Activated T-helper 1 cell treated with Interleukin-2 at 50 U/mL for 16 hours (primary cell): ENCODE measurements around the gene ZMAT3.
"Not testable (repeated sequence)": the region's sequence is repeated elsewhere in the genome, so short reads cannot be mapped to it uniquely, and the experiment has no call there.

Source experiments
- DNase-seq: peaks from one replicate; pipeline ENCODE4 v3.0.0-alpha.2; 2020; ENCODE audit warnings: low read depth

The ZMAT3 gene

DNA sequence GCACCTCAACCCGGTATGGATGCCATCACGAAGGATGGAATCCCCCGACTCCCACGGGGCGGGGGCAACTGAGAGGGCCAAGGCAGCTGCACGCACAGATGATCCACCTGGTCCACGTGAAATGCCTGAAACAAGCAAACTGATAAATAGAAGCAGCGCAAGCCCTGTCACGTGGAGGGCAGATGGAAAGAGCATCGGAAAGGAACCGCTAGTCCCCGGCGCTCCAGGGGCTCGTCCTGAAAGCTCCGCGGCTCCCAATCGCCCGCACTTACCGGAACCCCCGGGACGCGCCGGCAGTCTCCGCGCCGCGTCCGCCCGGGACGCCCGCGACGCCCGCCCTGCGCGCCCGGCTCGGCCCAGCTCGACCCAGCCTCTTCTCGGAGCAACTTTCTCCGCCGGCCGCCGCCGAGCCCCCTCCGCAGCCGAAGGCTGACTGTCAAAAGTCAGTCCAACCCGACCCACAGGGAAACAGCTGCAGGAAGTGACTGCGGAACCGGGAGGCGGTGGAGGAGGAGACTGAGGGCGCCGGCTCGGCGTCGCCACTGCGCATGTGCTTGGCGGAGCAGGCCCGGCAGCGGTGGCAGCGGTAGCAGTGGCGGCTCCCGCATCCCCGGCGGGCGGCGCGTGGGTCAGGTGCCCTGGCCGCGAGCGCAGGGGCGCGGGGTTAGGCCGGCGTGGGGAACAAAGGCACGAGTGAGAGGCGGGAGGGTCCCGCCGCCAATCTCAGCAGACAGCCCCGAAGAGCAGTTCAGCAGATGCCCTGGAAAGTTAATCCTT, at the start of gene ZMAT3:
Gene ZMAT3 (minus strand): TSS at position 487 of the 777 bp plus-strand sequence. CDS start 4,057 bp downstream, outside the sequence.
- DNase-seq: peak; percentile 76

DNA sequence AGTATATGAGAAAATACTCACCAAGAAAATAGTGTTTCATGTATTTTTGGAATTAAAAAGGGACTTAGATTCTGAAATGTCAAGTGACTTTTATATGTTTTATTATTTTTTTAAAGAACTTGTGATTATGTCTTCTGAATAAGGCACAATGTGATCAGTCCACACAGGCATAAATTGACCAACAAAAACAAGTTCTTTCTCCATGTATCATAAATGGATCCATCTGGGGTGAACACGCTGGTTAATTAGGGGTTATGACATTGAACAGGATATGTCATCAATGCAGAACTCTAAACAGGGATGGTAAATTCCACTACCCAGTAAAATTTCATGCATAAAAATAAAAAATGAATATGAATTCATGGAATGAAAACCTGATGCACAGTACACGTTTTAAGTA, 45.2 kb upstream of the ZMAT3 start:
- no peak for DNase-seq

DNA sequence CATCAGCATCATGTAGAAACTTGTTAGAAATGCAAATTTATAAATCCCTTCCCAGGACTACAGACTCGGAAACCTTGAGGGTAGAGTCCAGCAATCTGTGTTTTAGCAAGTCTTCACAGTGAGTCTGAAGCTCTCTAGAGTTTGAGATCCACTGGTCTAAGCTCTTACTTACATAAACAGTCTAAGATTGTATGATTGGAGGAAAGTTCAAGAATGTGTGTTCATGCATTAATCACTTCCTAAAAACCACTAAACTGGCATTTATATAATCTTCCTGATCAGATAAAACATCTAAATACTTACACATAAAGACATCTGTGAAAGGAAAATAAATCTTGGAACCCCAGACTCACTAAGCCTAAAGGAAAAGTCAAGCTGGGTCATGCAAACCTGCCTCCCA, 43.8 kb upstream of the ZMAT3 start:
- not testable (repeated sequence) for DNase-seq

DNA sequence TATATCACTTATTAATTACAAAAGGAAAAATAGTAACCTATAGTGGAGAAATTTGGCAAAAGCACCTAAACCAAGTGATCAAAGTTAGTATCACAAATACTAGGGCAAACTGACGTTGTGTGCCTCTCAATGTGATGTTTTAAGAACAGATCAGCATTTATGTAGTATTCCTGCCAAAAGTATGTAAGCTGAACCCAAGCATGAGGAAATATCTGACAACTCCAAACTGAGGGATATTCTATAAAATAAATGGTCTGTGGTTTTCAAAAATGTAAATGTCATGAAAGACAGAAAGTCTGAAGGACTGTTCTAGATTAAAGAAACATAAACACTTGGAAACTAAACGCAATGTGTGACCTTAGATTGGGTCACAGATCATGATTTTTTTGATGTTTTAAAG, 42.3 kb upstream of the ZMAT3 start:
- DNase-seq: no peak

DNA sequence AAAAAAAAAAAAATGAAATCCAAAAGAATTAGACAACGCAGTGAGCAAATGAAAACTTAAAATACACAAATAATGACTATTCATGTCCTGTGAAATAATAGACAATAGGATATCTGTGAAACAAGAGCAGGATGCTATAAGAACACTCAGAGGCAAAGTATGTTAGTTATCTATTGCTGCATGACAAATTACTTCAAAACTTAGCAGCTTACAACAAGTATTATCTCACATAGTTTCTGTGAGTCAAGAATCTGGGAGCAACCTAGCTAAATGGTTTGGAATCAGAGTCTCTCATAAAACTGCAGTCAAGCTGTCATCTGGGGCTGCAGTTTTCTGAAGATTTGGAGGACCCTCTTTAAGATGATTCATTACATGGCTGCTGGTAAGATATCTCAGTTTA, 36.5 kb upstream of the ZMAT3 start:
- no peak for DNase-seq

GRCh38 chr3:179107617-179108016, 36.0 kb upstream of the ZMAT3 start:
- no peak for DNase-seq

GRCh38 chr3:179105881-179106280, 34.3 kb upstream of the ZMAT3 start:
- no peak for DNase-seq

- no peak for DNase-seq
Observed at GRCh38 chr3:179100652-179101051, 29.0 kb upstream of the ZMAT3 start.

GRCh38 chr3:179098388-179099077, 26.9 kb upstream of the ZMAT3 start:
- DNase-seq: no peak

DNA sequence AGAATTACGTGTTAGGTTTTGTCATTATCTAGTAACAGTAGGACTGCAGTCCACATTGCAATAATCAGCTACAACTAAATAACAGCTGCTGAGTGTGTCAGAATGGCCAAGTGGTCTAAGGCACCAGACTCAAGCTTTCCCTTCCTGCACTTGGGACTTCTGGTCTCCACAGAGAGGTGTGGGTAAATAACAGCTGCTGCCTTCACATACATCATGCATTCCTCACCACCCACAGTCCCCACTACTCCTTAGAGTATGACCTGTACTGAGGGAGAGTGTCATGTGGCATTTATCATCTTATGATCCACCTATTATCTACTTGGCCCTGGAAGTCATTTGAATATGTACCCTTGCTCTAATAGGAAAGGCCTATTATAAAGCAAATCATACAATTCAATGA, 22.2 kb upstream of the ZMAT3 start:
- DNase-seq: no peak

DNA sequence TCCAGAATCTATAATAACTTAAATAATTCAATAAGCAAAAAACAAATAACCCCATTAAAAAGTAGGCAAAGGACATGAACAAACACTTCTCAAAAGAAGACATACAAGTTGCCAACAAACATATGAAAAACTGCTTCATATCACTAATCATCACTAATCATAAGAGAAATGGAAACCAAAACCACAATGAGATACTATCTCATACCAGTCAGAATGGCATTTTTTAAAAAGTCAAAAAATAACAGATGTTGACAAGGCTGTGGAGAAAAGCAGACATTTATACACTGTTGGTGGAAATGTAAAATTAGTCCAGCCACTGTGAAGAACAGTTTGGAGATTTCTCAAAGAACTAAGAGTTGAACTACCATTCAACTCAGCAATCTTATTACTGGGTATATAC, 19.5 kb upstream of the ZMAT3 start:
- DNase-seq: no peak

DNA sequence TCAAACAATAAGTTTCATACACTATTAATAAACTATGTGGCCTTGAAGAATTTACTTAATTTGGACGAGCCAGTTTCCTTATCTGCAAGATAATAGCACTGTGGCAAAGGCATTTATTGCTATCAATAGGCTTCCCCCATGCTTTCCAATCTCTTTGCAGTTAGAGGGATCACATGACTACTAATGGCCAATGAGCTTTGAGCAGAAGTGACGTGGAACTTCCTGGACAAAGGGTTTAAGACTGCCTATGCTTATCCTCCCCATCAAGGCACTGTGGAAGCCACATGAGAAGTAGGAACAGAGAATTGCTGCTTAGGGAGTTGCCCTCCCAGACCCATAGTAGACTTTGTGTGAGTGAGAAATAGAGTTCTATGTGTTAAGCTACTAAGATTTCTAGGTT, 16.7 kb upstream of the ZMAT3 start:
- DNase-seq: no peak

- no peak for DNase-seq
Observed at GRCh38 chr3:179083977-179084376, 12.4 kb upstream of the ZMAT3 start.

DNA sequence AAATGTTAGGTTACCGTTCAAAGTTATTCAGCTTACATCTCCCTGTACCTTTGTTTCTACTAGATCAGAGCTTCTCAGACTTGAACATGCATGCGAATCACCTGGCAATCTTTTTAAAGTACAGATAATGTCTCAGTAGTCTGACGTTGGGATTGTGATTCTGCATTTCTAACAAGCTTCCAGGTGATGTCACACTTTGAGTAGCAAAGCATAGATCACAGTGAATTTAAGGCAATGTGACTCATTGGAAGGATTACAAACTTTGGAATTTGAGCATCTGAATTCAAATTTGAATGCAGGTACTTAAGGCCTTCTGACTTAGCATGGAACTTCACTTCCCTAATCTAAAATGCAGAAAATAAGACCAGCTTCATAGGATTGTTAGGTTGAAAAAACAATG, 10.8 kb upstream of the ZMAT3 start:
- DNase-seq: no peak

- no peak for DNase-seq
Observed at GRCh38 chr3:179081885-179082284, 10.3 kb upstream of the ZMAT3 start.

DNA sequence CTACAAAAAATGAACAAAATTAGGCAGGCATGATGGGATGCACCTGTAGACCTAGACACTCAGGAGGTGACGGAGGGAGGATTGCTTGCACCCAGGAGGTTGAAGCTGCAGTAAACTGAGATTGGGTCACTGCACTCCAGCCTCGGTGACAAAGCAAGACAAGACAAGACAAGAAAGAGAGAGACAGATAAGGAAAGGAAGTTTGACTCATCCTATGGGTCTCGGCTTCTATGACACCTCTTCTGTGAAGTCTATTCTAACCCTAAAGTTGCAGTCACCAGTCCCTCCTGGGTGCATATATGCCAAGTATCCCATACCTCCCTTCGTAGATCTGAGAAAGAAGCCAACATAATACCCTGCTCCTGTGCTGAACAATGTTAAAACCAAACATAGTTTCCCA, 7.9 kb upstream of the ZMAT3 start:
- no peak for DNase-seq

DNA sequence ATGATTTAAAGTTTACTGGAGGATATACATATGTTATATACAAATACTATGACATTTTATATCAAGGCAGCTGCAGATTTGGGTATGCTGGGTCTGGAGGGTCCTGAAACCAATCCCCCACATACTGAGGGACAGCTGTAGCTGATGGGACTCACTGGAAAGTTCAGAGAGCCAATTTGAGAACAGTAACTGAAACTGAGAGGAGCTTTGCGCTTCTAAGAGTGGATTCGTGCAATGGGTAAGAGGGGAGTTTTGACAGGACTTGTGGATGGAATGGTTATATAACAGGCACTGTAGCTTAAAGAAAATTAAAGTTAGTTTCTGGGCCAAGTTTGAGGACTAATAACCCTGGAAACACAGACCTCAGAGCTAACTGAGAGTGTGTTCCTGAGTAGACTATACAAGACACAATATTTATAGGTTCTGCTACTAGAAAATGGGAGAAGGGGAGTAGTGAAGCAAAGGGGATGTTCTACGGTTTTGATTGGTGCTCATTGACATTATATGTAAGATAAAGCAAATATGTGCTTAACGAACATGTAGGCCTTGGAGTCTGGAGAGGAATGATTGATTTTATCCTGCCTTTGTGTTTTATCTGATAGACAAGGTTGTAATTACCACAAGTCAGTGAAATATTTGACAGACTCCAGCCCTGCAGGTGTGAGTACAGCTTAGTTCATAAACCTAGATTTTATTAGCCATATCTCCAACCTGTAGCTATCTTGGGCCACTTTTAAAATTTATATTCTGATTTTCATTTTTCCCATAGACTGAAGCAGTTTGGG, 4.8 kb upstream of the ZMAT3 start:
- DNase-seq: no peak

DNA sequence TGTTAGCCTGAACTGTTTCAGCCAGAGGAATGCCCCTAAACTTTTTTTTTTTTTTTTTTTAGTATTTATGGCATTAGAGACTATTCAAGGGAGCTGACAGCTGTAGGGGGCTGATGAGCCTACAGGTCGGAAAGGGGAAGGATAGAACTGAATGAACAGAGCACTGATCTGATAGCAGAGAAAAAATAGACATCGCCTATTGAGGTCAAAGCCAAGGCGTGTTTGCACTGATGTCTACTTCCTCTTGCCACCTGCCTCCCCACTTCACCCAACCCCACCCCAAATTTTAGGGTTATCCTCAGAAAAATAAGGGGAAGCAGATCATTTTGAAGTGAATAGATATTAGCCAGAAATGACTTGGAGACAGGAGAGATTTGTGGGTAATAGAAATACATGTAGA, 3.0 kb upstream of the ZMAT3 start:
- DNase-seq: no peak

GRCh38 chr3:179073816-179074215, 2.2 kb upstream of the ZMAT3 start:
- DNase-seq: no peak

DNA sequence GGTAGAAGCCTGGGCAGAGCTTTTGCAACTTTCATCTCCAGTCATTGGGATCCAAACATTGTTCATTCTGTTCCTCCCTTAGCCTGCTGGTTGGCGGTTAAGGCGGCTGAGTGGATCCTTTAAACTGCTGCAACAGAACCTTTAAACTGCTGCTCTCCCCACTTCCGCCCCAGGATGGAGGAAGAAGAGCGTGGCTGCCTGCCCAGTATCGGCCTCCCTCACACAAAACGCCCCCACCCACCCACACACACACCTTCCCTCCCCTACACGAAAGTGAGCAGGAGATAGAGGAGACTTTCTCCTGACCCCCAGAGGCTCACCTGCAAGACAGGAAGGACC, 460 bp upstream of the ZMAT3 start:
- peak; percentile 24 for DNase-seq

DNA sequence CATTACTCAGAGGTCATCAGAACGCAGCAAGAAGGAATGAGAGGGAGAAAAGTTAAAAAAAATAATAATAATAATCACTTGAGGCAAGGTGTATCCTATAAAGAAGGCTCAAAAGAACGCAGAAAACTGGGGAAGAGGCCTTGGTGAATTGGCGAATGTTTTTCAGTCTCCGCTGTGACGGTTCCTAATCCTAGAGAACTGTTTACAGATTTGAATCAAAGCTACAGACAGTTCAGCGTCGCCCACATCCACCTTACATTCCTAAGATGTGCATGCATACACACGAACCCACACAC, 634 bp downstream of the ZMAT3 start:
- DNase-seq: no peak

DNA sequence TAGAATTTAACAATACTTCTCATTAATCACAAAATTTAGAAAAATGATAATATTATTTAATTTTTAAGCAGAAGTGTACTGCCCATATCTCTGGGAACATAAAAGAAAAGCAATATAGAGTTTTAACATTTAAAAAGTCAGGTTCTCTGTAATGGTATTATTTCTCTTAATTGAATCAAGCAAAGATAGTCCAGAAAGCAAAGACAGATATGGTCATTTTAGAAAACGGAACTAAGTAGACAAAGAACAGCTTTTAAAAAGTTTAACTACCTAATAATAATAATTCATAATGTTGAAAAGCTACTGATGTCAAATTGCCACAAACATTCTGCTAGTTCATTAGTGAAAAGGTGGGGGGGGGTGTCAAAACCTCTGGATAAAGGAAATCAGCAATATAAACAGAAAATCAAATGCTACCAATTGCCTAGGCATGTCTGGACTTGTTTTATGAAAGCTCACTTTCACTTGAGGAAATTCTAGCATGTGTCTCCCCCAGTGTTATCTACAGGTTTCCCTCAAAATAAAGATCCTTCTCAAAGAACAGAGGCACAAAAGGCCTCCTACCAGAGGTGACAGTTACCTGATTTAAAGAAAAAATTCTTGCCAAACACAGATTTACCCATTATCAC, 1.7 kb downstream of the ZMAT3 start:
- no peak for DNase-seq
